ENCODE measurements around the gene CIAO2A. TPM values are rescaled to one million over a fixed set of nuclear protein-coding genes. Genes with fewer than 3 reads are reported as not detected.

The CIAO2A gene
- total RNA-seq, 2 donors from 2014 or later, result 54.6 to 63.2 TPM

GRCh38 chr15:64050281-64051092, 43.2 kb downstream of the CIAO2A start:
- Mint-ChIP-seq H3K27me3 (ENCODE audit: insufficient read depth) (peaks cover 27% of the 10 kb centered on the region), H3K9me3 (no peaks in the 10 kb centered on the region), H3K4me3 (no peak overlapping the region), H3K36me3 (ENCODE audit: low read depth) (no peaks in the 10 kb centered on the region), H3K4me1 (peaks cover 6% of the 10 kb centered on the region), H3K27ac (no peak overlapping the region)
- 84 to 85% methylated on average over 5 to 8 of the region's 8 CpGs for WGBS, 2 experiments (ENCODE audit: insufficient coverage in 1 of 2, insufficient read length in 1 of 2)
- Histone ChIP-seq H3K4me3 (ENCODE audit: low read length) (no peak overlapping the region), H3K9me3 (ENCODE audit: control insufficient read depth, low read length) (no peaks in the 10 kb centered on the region), H3K27me3 (ENCODE audit: control insufficient read depth, insufficient read depth, low read length, poor library complexity, severe bottlenecking) (peaks cover 26% of the 10 kb centered on the region), H3K36me3 (ENCODE audit: control insufficient read depth, insufficient read depth, low read length) (no peaks in the 10 kb centered on the region), H3K9ac (ENCODE audit: extremely low read depth, low read length, poor library complexity, severe bottlenecking) (no peak overlapping the region), H3K27ac (ENCODE audit: low read depth, low read length) (no peak overlapping the region), H3K4me1 (ENCODE audit: control insufficient read depth, insufficient read depth, low read length) (no peaks in the 10 kb centered on the region)
- TF ChIP-seq CTCF (conservative IDR thresholded peaks at IDR 0.05), result no peak
- no peak for DNase-seq

- Histone ChIP-seq H3K9ac (ENCODE audit: extremely low read depth, low read length, poor library complexity, severe bottlenecking) (no peak overlapping the region), H3K9me3 (ENCODE audit: control insufficient read depth, low read length) (no peaks in the 10 kb centered on the region), H3K27me3 (ENCODE audit: control insufficient read depth, insufficient read depth, low read length, poor library complexity, severe bottlenecking) (peaks cover 41% of the 10 kb centered on the region), H3K27ac (ENCODE audit: low read depth, low read length) (no peak overlapping the region), H3K4me3 (ENCODE audit: low read length) (no peak overlapping the region), H3K36me3 (ENCODE audit: control insufficient read depth, insufficient read depth, low read length) (no peaks in the 10 kb centered on the region), H3K4me1 (ENCODE audit: control insufficient read depth, insufficient read depth, low read length) (no peaks in the 10 kb centered on the region)
- H3K9me3 Mint-ChIP-seq, result no peaks in the 10 kb centered on the region
- H3K27ac Mint-ChIP-seq, result no peak overlapping the region
- DNase-seq, result no peak
- H3K4me1 Mint-ChIP-seq, result peaks cover 8% of the 10 kb centered on the region
- peaks cover 43% of the 10 kb centered on the region for H3K27me3 Mint-ChIP-seq (ENCODE audit: insufficient read depth)
- no peak for TF ChIP-seq CTCF (conservative IDR thresholded peaks at IDR 0.05)
- H3K4me3 Mint-ChIP-seq, result no peak overlapping the region
- H3K36me3 Mint-ChIP-seq (ENCODE audit: low read depth), result no peaks in the 10 kb centered on the region
- WGBS, 2 experiments (ENCODE audit: insufficient coverage in 1 of 2, insufficient read length in 1 of 2), result 89 to 100% methylated on average over 1 of the region's 1 CpG
These were observed 44.7 kb downstream of the CIAO2A start for GRCh38 chr15:64048781-64049460.

GRCh38 chr15:64046421-64047153, 47.1 kb downstream of the CIAO2A start, which contains the start of gene DAPK2:
DAPK2 (minus strand) TSS chr15:64046485; CDS start chr15:64040261, 6,224 bp downstream.
- WGBS, 2 experiments (ENCODE audit: insufficient coverage in 1 of 2, insufficient read length in 1 of 2), result 5 to 17% methylated on average over 16 to 50 of the region's 50 CpGs

More at GRCh38 chr15:64046421-64047153, 47.1 kb downstream of the CIAO2A start, which contains the start of gene DAPK2:
- Histone ChIP-seq H3K4me3 (ENCODE audit: low read length) (peak within 1 kb of the TSS; percentile 71), H3K36me3 (ENCODE audit: control insufficient read depth, insufficient read depth, low read length) (no peaks in the 10 kb centered on the region), H3K4me1 (ENCODE audit: control insufficient read depth, insufficient read depth, low read length) (no peaks in the 10 kb centered on the region), H3K9ac (ENCODE audit: extremely low read depth, low read length, poor library complexity, severe bottlenecking) (peak within 1 kb of the TSS; percentile 47), H3K9me3 (ENCODE audit: control insufficient read depth, low read length) (no peaks in the 10 kb centered on the region), H3K27me3 (ENCODE audit: control insufficient read depth, insufficient read depth, low read length, poor library complexity, severe bottlenecking) (peaks cover 41% of the 10 kb centered on the region), H3K27ac (ENCODE audit: low read depth, low read length) (no peak within 1 kb of the TSS)
- Mint-ChIP-seq H3K36me3 (ENCODE audit: low read depth) (no peaks in the 10 kb centered on the region), H3K27me3 (ENCODE audit: insufficient read depth) (peaks cover 45% of the 10 kb centered on the region), H3K27ac (no peak within 1 kb of the TSS), H3K4me1 (peaks cover 10% of the 10 kb centered on the region), H3K4me3 (peak within 1 kb of the TSS; percentile 57), H3K9me3 (no peaks in the 10 kb centered on the region)
- peak; percentile 89 for TF ChIP-seq CTCF (conservative IDR thresholded peaks at IDR 0.05)
- DNase-seq, result peak; percentile 90

Data from endodermal cell (in vitro differentiated cells).